ENCODE results near the gene LYST.
"Not testable (repeated sequence)": the region's sequence is repeated elsewhere in the genome, so short reads cannot be mapped to it uniquely, and the experiment has no call there.

LYST gene

GRCh38 chr1:235818632-235819136 lies 48.0 kb downstream of the LYST start:
- DNase-seq (ENCODE audit: low read depth, low spot score), result no peak

GRCh38 chr1:235817101-235817728 lies 49.5 kb downstream of the LYST start:
- no peak for DNase-seq (ENCODE audit: low read depth, low spot score)

DNA sequence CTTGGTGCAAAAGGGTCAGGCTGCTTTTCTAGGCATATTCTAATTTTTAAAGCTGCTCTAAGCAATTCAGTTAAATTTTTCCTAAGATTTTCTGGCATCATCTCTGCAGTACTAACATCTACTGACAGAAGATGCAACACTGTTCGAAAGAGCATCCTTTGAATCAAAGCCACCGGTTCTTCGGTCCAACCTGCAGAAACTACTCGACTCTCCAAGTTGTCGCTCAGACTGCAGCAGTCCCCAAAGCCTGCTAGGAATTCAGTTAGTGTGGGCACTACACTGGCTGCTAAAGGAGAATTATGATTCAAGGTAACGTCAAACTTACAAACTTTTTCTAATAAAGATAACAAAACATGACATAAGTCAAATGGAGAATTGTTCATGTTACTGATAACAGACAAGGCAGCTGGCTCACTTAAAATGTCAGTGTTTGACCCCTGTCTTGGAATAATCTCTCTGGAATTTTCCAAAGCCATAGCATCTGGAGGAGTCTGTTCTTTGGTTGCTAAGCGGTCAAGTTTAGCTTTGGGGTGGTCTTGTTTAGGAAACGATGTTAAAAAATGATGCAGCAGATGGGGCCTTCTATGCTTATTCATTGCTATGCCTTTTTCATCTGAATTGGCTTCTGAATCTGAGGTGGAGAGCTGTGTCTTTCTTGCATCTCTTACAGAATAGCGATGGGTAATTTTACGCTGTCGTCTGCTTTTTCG lies 56.9 kb downstream of the LYST start:
- no peak for DNase-seq (ENCODE audit: low read depth, low spot score)

DNA sequence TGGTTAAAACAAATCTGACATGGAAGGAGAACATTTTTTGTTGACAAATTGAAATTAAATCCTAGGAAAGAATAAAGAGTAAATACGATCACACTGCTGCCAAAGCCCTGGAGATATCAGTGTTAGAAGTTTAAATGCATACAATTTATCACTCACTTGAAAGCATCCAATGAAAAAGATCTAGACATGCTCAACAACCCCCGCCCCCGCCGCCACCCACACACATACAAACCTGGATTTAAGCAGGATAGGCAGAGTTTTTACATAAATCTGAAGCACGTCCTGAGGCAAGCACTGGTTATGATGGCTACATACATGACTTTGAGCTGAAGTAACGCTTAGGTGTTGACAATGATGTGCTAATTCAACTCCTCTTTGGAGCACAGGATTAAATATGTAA lies 58.5 kb downstream of the LYST start:
- no peak for DNase-seq (ENCODE audit: low read depth, low spot score)

- DNase-seq (ENCODE audit: low read depth, low spot score), result no peak
These were observed 60.6 kb downstream of the LYST start for GRCh38 chr1:235806123-235806522.

GRCh38 chr1:235802573-235803346 lies 63.9 kb downstream of the LYST start:
- no peak for DNase-seq (ENCODE audit: low read depth, low spot score)

DNA sequence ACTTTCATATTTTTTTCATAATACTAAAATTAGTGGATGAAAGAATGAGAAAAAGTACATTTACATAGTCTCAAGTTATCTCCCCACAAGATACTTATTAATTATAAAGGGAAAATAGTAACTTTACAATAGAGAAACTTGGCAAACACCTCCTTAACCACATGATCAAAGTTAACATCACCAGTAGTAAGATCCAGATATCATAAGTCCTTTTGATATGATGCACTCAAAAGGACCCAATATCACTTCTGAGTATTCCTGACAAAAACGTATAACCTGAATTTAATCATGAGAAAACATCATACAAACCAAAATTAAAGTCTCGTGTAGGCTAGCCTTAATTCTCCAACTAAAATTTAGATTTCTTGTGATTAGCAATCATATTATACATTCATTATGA lies 67.4 kb downstream of the LYST start:
- DNase-seq (ENCODE audit: low read depth, low spot score), result no peak

DNA sequence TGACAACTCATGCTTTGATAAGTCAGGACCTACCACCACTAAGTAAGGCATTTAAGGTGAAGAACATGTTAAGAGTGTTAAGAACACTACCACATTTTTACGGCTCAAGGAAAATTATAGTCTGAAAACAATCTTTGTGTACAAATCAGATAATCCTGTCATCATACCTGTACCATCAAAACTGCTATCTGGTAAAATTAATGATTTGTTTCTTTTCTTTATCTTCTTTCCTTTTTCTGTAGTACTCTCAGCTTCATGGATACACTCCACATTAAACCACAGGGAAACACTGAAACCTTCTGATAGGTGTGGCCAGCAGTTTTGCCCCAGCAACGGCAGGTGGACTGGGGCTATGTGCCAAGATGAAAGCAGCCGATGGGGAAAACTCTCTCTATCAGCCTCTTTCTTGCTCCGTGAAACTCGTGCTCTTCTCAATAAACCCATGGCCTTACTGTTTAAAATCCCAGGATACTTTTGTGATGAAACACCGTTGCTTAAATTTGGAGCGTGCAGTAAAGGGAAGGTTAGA lies 75.1 kb downstream of the LYST start:
- no peak for DNase-seq (ENCODE audit: low read depth, low spot score)

- DNase-seq (ENCODE audit: low read depth, low spot score), result no peak
These were observed 76.6 kb downstream of the LYST start for GRCh38 chr1:235790123-235790522.

DNA sequence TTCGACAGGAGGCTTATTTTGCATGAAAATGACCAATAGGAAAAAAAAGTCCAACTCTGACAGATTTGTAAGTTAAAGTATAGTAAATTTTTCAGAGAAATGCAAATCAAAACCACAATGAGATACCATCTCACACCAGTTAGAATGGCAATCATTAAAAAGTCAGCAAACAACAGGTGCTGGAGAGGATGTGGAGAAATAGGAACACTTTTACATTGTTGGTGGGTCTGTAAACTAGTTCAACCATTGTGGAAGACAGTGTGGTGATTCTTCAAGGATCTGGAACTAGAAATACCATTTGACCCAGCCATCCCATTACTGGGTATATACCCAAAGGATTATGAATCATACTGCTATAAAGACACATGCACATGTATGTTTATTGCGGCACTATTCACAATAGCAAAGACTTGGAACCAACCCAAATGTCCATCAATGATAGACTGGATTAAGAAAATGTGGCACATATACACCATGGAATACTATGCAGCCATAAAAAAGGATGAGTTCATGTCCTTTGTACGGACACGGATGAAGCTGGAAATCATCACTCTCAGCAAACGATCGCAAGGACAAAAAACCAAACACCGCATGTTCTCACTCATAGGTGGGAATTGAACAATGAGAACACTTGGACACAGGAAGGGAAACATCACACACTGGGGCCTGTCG lies 80.3 kb downstream of the LYST start:
- not testable (repeated sequence) for DNase-seq (ENCODE audit: low read depth, low spot score)

- DNase-seq (ENCODE audit: low read depth, low spot score), result no peak
These were observed 81.8 kb downstream of the LYST start for GRCh38 chr1:235784950-235785349.

DNA sequence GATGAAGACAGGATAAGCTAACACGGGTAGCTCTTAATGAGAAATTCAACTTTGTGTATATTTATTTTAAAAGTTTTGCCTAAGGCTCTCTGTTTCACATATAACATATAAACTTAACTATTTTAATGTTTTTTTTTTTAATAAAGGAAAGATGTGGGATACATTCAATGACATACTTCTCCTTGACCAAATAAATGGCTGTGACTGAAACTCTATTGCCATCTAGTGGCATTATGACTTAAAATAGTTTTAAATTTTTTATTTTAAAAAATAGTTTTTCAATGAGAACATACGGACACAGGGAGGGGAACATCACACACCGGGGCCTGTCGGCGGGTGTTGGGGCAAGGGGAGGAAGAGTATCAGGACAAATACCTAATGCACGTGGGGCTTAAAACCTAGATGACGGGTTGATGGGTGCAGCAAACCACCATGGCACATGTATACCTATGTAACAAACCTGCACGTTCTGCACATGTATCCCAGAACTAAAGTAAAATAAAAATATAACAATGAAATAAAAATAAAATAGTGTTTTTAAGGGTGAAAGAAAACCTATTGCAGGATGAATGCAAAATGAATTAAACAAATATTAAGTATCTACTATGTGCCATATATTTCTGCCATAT lies 83.4 kb downstream of the LYST start:
- no peak for DNase-seq (ENCODE audit: low read depth, low spot score)

GRCh38 chr1:235782601-235783000 lies 84.1 kb downstream of the LYST start:
- no peak for DNase-seq (ENCODE audit: low read depth, low spot score)

DNA sequence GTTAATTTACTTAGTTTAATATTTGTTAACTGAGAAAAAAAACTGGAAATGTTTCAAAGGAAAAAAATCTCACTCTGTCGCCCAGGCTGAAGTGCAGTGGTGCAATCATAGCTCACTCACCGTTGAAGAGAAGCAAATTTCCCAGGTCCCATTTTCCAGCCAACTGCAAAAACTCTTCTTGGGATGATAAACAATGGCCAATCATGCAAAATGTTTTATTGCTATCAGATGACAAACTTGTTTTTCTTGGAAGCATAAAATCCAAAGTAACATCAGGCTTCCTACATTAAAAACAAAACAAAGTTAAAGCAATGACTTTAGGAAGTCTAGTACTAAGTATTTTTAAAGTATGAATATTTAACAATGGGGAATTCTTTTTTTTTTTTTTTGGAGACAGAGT lies 84.9 kb downstream of the LYST start:
- DNase-seq (ENCODE audit: low read depth, low spot score), result no peak

GRCh38 chr1:235779770-235780169 lies 86.9 kb downstream of the LYST start:
- DNase-seq (ENCODE audit: low read depth, low spot score), result no peak

DNA sequence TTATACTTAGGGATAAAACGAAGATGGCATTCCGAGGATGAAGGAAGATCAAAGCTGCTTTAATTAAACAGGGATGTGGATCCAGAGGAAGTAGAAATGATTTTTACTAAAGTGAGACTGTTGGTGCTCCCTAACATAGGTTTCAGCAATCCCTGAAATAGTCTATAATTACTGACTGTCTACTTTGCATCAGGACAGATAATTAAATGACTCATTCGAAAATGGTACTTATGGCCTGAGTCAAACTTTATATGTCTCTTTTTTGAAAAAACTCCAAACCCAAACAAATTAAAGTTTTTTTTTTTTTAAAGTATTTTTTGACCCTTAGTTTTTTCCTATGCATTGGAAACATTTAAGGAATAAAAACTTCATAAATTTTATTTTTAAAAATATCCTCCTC lies 90.3 kb downstream of the LYST start:
- DNase-seq (ENCODE audit: low read depth, low spot score), result no peak

- DNase-seq (ENCODE audit: low read depth, low spot score), result no peak
These were observed 91.4 kb downstream of the LYST start for GRCh38 chr1:235775246-235775860.

GRCh38 chr1:235767795-235768194 lies 98.9 kb downstream of the LYST start:
- no peak for DNase-seq (ENCODE audit: low read depth, low spot score)

DNA sequence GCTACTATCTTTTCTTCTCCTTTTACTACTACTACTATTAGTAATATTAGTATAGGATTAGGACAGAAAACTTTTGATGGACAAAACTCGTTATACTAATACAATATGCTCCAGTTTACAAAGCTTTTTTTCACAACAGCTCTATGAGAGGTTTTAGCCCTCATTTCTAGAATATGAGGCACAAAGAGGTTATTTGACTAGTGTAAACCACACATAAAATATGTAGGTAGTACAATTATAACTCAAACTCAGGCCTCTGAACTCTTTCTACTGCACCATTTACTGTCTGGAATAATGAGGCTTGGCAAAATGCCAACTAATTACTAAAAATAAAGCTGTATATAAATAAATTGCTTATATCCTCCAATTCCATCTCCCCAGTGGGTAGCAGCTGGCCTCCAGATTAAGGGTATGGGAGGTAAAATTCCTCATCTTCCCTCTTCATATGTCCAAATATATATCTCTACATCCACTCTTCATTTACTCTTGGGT lies 99.9 kb downstream of the LYST start:
- no peak for DNase-seq (ENCODE audit: low read depth, low spot score)

GRCh38 chr1:235763962-235764361 lies 102.7 kb downstream of the LYST start:
- DNase-seq (ENCODE audit: low read depth, low spot score), result no peak

DNA sequence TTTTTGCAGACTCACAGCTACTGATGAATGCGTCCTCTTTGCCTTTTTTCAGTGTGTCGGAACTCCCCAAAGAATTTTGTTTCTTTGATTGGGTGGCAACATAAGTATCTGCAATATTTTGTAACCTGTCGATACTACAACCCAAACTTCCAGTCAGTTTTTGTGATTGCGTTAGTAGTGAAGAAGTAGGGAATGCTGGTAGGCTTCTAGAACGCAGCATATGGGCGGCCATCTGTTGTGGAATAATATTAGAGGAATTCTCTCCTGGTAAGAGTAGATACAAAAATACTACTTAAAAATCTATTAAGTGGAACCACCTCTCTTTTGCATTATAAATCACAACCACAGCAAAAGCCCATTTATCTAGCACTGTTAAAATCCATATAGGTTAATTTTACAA lies 107.4 kb downstream of the LYST start:
- DNase-seq (ENCODE audit: low read depth, low spot score), result no peak
